ENCODE results near the gene GRM3.

The GRM3 gene

GRCh38 chr7:86851566-86851965 is 207.9 kb downstream of the GRM3 start:
- Mint-ChIP-seq H3K27ac (no peak overlapping the region), H3K4me3 (no peak overlapping the region), H3K27me3 (no peaks in the 10 kb centered on the region), H3K36me3 (no peaks in the 10 kb centered on the region), H3K4me1 (no peaks in the 10 kb centered on the region), H3K9me3 (no peaks in the 10 kb centered on the region)
- DNase-seq: no peak
- CTCF ChIA-PET: no interaction called here

DNA sequence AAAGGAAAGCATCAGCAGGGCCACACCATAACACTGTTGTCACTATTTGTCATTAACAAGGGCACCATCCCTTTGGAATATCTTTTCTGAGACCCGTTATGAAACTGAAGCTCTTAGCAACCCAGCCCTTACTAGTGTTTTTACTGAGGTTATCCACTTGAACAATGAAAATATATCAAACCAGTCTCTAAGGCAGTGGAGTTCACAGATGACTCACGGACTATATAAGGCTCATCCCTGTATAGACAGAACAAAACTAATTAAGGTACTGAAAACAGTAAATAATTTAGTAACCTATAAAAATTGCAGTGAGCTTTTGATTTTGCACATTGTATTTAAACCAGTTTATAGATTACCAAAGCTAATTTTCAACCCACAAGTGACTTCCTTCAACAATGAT is 219.7 kb downstream of the GRM3 start:
- CTCF ChIA-PET: no interaction called here
- no peak for DNase-seq
- H3K4me3 Mint-ChIP-seq: no peak overlapping the region
- H3K27ac Mint-ChIP-seq: no peak overlapping the region
- H3K36me3 Mint-ChIP-seq: no peaks in the 10 kb centered on the region
- no peaks in the 10 kb centered on the region for H3K4me1 Mint-ChIP-seq
- H3K9me3 Mint-ChIP-seq: no peaks in the 10 kb centered on the region
- H3K27me3 Mint-ChIP-seq: no peaks in the 10 kb centered on the region

DNA sequence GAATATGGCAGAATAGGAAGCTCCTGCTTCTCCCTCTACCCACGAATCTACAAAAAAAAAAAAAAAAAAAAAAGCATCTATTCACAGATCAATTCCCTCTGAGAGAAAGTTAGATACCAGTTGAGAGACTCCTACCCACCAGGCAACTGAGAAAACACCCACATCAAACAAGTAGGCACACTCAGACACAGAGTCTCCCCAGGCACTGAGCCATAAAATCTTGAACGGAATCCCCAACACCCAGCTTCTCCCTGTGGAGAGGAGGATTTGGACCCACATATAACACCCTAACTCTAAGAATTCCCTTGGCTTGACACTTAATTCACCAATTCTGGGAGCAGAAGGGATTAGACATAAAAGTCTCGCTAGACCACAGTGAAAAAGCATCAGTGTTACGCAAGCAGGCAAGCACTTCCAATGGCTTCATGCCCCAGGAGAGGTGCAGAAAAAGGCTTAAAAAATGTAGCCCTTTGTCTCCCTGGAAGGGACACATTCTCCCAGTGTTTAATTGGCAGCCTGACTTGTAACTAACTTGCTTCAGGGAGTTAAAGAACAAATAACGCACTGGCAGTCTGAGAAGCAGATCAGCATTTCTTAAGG is 223.6 kb downstream of the GRM3 start:
- Mint-ChIP-seq H3K27ac (no peak overlapping the region), H3K9me3 (no peaks in the 10 kb centered on the region), H3K4me3 (no peak overlapping the region), H3K27me3 (no peaks in the 10 kb centered on the region), H3K4me1 (no peaks in the 10 kb centered on the region), H3K36me3 (no peaks in the 10 kb centered on the region)
- CTCF ChIA-PET: no interaction called here
- DNase-seq: no peak

DNA sequence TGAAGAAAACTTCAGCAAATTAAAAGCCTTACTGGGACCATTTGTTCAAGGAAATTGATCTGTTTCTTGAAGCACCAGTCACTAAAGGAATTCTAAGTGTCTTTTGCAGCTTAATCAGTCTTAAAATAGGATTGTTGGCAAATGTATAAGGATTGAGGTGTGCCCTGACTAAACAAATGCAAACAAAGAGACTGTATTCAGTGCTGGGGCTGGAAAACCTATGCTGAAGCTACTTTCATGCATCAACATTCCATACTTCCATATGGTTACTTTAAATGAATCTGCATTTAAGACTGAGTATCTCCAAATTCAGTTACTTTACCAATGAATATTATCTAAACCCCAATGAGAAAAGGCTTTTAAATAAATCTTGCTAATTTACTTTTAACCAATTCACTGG is 232.4 kb downstream of the GRM3 start:
- Mint-ChIP-seq H3K36me3 (no peaks in the 10 kb centered on the region), H3K27ac (no peak overlapping the region), H3K4me3 (no peak overlapping the region), H3K9me3 (no peaks in the 10 kb centered on the region), H3K4me1 (no peaks in the 10 kb centered on the region), H3K27me3 (no peaks in the 10 kb centered on the region)
- CTCF ChIA-PET: no interaction called here
- no peak for DNase-seq

DNA sequence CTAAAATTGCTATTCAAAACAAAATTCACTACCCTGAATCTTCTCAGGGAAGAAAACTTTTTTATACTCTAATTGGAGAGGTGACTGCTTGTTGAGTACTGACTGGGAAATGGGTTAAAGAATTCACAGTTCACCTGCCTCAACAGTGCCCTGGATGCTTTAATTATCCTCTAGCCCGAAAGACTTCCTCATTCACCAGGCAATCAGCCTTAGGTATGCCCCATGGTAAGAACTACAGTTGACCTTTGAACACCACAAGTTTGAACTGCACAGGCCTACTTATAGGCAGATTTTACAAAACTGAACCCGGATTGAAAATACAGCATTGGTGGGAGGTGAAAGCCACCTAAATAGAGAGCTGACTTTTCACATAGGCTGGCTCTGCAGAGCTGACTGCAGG is 240.4 kb downstream of the GRM3 start:
- DNase-seq: no peak
- H3K9me3 Mint-ChIP-seq: no peaks in the 10 kb centered on the region
- no peaks in the 10 kb centered on the region for H3K27me3 Mint-ChIP-seq
- no peaks in the 10 kb centered on the region for H3K4me1 Mint-ChIP-seq
- CTCF ChIA-PET: no interaction called here
- H3K36me3 Mint-ChIP-seq: no peaks in the 10 kb centered on the region
- H3K4me3 Mint-ChIP-seq: no peak overlapping the region
- no peak overlapping the region for H3K27ac Mint-ChIP-seq

GRCh38 chr7:86889501-86889900 is 245.8 kb downstream of the GRM3 start:
- CTCF ChIA-PET: interaction anchor here (0.7 kb wide), 1 partner anchor 116 kb away, joined by 3 read pairs; no protein-coding TSS in a partner anchor
- Mint-ChIP-seq H3K36me3 (no peaks in the 10 kb centered on the region), H3K4me3 (no peak overlapping the region), H3K27me3 (no peaks in the 10 kb centered on the region), H3K9me3 (no peaks in the 10 kb centered on the region), H3K4me1 (no peaks in the 10 kb centered on the region), H3K27ac (no peak overlapping the region)
- no peak for DNase-seq

DNA sequence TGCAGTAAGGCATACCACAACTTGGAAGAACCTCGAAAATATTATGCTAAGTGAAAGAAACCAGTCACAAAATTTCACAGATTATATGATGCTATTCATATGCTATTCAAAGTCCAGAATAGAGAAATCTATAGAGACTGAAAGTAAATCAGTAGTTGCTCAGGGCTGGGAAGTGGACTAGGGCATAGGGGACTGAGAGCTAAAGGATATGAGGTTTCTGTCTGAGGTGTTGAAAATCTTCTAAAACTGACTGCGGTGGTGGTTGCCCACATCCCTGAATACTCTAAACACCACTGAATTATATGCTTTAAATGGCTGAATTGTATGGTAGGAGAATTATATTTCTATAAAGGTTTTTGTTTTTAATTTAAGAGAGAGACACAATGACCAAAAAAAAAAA is 254.5 kb downstream of the GRM3 start:
- no peaks in the 10 kb centered on the region for H3K27me3 Mint-ChIP-seq
- CTCF ChIA-PET: interaction anchor here (0.7 kb wide), 1 partner anchor 71 kb away, joined by 3 read pairs; no protein-coding TSS in a partner anchor
- no peaks in the 10 kb centered on the region for H3K36me3 Mint-ChIP-seq
- no peak for DNase-seq
- no peak overlapping the region for H3K4me3 Mint-ChIP-seq
- H3K9me3 Mint-ChIP-seq: no peaks in the 10 kb centered on the region
- no peak overlapping the region for H3K27ac Mint-ChIP-seq
- H3K4me1 Mint-ChIP-seq: no peaks in the 10 kb centered on the region

DNA sequence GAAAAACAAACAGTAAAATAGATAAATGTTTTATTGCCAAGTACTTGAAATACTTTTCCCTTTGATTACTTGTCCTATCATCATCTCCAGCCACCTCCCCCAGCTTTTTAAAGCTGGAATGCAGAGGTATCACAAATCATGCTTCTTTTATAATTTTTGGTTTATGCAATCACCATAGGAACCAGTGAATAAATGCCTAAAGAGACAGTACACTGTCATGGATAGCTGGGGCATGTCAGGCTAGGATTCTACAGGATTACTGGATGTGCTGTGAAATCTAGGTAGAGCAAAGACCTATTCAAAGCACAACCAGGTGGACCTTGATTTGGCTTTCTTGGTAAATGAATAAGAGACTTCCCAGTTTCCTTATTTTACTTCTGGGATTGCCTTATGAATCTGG is 257.2 kb downstream of the GRM3 start:
- CTCF ChIA-PET: no interaction called here
- Mint-ChIP-seq H3K4me1 (no peaks in the 10 kb centered on the region), H3K27ac (no peak overlapping the region), H3K36me3 (no peaks in the 10 kb centered on the region), H3K4me3 (no peak overlapping the region), H3K27me3 (no peaks in the 10 kb centered on the region), H3K9me3 (no peaks in the 10 kb centered on the region)
- no peak for DNase-seq

- Mint-ChIP-seq H3K9me3 (no peaks in the 10 kb centered on the region), H3K4me3 (no peak overlapping the region), H3K36me3 (no peaks in the 10 kb centered on the region), H3K4me1 (no peaks in the 10 kb centered on the region), H3K27ac (no peak overlapping the region), H3K27me3 (no peaks in the 10 kb centered on the region)
- DNase-seq: no peak
- CTCF ChIA-PET: interaction anchor here (0.6 to 0.7 kb wide), 5 partner anchors 89 to 1749 kb away, joined by 3 read pairs; no protein-coding TSS in a partner anchor
Measured at GRCh38 chr7:86904949-86905834, 261.5 kb downstream of the GRM3 start.

- Mint-ChIP-seq H3K4me1 (no peaks in the 10 kb centered on the region), H3K4me3 (no peak overlapping the region), H3K9me3 (no peaks in the 10 kb centered on the region), H3K27me3 (no peaks in the 10 kb centered on the region), H3K27ac (no peak overlapping the region), H3K36me3 (no peaks in the 10 kb centered on the region)
- no peak for DNase-seq
- CTCF ChIA-PET: interaction anchor here (1.6 kb wide), 1 partner anchor 9 kb away, joined by 3 read pairs; no protein-coding TSS in a partner anchor
Measured at GRCh38 chr7:86908948-86909347, 265.2 kb downstream of the GRM3 start.

GRCh38 chr7:86911659-86912058 is 267.9 kb downstream of the GRM3 start:
- Mint-ChIP-seq H3K9me3 (no peaks in the 10 kb centered on the region), H3K27me3 (no peaks in the 10 kb centered on the region), H3K4me3 (no peak overlapping the region), H3K36me3 (no peaks in the 10 kb centered on the region), H3K27ac (no peak overlapping the region), H3K4me1 (no peaks in the 10 kb centered on the region)
- DNase-seq: no peak
- CTCF ChIA-PET: interaction anchor here (1.5 to 2.5 kb wide), 2 partner anchors 215 to 237 kb away, joined by 3 to 8 read pairs; no protein-coding TSS in a partner anchor

DNA sequence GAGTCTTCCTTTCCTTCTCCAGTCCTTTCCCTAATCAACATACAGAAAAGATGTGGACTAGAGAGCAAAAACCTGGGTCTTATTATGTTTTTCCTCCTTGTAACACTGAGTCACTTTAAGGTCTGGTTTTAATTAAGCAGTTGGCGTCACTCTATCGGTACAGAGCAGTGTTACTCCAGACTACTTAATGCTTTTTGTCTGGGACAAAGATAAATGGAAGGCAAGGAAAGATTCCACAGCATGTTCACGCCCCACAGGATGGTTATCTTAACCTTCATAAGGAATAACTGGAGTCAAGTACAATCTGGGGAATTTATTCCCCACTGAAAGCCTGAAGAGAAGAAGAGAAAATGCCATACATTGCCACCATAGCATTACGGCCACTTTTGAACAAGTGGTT is 270.0 kb downstream of the GRM3 start:
- H3K4me3 Mint-ChIP-seq: no peak overlapping the region

More for the DNA sequence above, 270.0 kb downstream of the GRM3 start:
- Mint-ChIP-seq H3K36me3 (no peaks in the 10 kb centered on the region), H3K27me3 (no peaks in the 10 kb centered on the region), H3K4me1 (no peaks in the 10 kb centered on the region), H3K27ac (no peak overlapping the region), H3K9me3 (no peaks in the 10 kb centered on the region)
- CTCF ChIA-PET: interaction anchor here (0.8 to 3.5 kb wide), 2 partner anchors 235 to 603 kb away, joined by 3 to 22 read pairs; no protein-coding TSS in a partner anchor
- no peak for DNase-seq

All from activated naive CD4-positive, alpha-beta T cell treated with anti-CD3 and anti-CD28 coated beads, Interleukin-2, amount 10 ng/mL, durations not matched to agents 7 days and 5 days (primary cell).